HUES48 (cell line): ENCODE measurements around the gene TSPAN9.

Source experiments
- H3K27ac ChIP-seq: one replicate; pipeline ENCODE4 v1.7.0; 2013; ENCODE audit warnings: low read depth, low read length, inconsistent platforms
- H3K27me3 ChIP-seq: 2 replicates; pipeline ENCODE4 v1.6.1; 2013; ENCODE audit warnings: mild to moderate bottlenecking, low read length; ENCODE audit not compliant: control insufficient read depth, insufficient read depth
- H3K36me3 ChIP-seq: 2 replicates; pipeline ENCODE4 v1.6.1; 2013; ENCODE audit warnings: low read length; ENCODE audit not compliant: control insufficient read depth, insufficient read depth
- H3K4me1 ChIP-seq: 2 replicates; pipeline ENCODE4 v1.6.1; 2013; ENCODE audit warnings: mild to moderate bottlenecking, low read length; ENCODE audit not compliant: control insufficient read depth, insufficient read depth
- H3K4me3 ChIP-seq: 2 replicates; pipeline ENCODE4 v1.5.1; 2013; ENCODE audit warnings: mild to moderate bottlenecking, low read depth, low read length
- H3K9ac ChIP-seq: 2 replicates; pipeline ENCODE4 v1.6.1; 2013; ENCODE audit warnings: mild to moderate bottlenecking, low read depth, low read length, moderate library complexity
- H3K9me3 ChIP-seq: 2 replicates; pipeline ENCODE4 v1.6.1; 2013; ENCODE audit warnings: low read length; ENCODE audit not compliant: control insufficient read depth, insufficient read depth

The TSPAN9 gene

DNA sequence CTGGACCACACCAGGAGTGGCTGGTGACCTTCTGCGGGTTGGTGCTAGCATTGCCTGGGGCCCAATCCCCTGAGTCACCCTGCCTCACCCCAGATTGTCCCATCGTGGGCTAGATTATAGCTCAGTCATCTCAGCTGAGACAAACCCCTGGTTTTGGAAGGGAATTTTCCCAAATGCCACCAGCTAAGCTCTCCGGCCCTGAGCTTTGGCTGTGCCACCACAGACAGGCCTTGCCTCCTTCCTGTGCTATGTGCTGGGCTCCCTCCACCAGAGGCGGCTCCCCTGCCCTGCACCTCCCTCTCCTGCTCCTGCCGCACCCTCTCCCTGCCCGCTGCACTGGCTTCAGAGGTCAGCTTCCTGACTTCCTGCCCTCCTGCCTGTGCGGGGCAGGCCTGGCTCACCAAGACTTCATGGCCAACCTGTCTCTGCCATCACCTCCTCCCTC lies 196.3 kb downstream of the TSPAN9 start:
- Histone ChIP-seq H3K27ac (no peak overlapping the region), H3K36me3 (no peaks in the 10 kb centered on the region), H3K4me3 (no peak overlapping the region), H3K9ac (no peak overlapping the region), H3K4me1 (peaks cover 8% of the 10 kb centered on the region; the same call in 1 of the 2 replicates), H3K27me3 (no peaks in the 10 kb centered on the region), H3K9me3 (no peaks in the 10 kb centered on the region)

DNA sequence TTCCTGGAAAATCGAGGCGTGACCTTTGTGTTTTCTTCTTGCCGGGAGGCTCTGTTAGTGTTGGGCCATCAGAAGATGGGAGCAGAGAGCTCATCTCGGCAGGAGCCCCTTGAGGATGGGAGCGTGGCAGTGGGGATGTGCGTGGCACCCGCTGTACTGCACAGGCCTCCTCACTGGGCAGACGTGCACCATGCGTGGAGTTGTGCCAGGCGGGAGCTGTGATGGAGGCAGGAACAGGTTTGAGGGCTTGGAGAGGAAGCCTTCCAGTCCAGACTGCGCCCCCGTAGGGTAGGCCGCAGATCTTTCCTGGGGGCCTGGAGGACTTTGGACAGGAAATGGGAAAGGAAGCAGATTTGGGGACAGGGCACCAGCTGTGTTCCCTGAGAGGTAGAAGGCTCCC lies 197.5 kb downstream of the TSPAN9 start:
- no peak overlapping the region for H3K9ac ChIP-seq
- no peak overlapping the region for H3K4me3 ChIP-seq
- no peak overlapping the region for H3K27ac ChIP-seq
- H3K27me3 ChIP-seq: no peaks in the 10 kb centered on the region
- no peaks in the 10 kb centered on the region for H3K36me3 ChIP-seq
- no peaks in the 10 kb centered on the region for H3K9me3 ChIP-seq
- peaks cover 8% of the 10 kb centered on the region; the same call in 1 of the 2 replicates for H3K4me1 ChIP-seq

DNA sequence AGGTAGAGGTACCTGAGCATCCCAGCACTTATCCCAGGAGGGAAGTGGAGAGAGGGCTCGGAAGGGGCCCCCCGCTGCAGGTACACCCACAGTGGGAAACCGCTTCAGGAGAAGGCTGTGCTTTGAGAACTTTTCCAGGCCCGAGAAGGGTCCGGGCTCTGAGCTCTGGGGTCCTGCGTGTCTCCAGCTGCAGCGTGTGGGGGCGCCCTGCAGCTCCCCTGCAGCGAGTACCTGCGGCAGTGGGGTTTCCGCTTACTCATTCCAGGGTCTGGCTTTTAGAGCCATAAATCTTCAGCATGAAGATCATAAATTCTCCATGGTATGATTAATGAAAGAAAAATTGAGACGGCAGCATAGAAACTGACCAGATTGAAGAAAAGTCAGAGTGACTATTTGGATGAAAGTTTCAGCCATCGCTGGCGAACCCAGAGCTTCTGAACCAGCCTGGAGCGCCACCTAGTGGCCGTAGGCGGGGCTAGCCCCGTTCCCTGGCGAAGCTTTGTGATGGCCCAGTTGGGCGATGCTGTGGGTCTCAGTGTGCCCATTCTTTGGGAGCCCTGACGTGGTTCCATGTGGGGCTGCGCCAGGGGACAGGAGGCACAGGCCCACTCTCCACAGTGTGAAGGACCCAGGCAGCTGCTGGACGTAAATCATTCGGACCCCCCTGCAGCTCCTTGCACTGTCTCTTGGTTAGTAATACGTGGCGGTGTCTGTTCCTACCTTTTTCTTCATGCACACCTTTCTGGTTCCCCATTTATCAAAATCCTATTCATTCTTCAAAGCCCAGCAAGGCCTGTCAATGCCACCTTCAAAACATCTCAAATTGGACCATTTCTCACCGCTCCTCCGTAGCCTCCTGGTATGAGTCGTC lies 198.2 kb downstream of the TSPAN9 start:
- Histone ChIP-seq H3K9ac (no peak overlapping the region), H3K27ac (no peak overlapping the region), H3K36me3 (no peaks in the 10 kb centered on the region), H3K9me3 (no peaks in the 10 kb centered on the region), H3K4me3 (peak overlapping the region; percentile 36; the same call in 1 of the 2 replicates), H3K27me3 (no peaks in the 10 kb centered on the region), H3K4me1 (peaks cover 8% of the 10 kb centered on the region; the same call in 1 of the 2 replicates)

DNA sequence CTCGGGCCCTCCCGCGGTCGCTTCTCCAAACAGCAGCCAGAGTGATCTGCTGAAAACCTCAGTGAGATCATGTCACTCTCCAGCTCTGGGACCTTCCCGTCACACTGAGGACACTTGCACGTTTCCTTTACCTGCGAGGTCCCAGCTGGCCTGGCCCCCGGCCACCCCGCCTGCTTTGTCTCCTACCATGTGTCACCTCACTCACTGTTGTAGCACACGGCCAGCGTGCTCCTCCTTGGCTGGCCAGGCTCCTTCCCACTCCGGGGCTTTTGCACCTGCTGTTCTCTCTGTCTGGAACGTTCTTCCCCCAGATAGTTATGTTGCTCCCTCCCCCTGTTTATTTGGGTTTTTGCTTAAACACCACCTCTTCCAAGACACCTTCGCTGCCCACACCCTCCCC lies 199.0 kb downstream of the TSPAN9 start:
- H3K27me3 ChIP-seq: no peaks in the 10 kb centered on the region
- no peaks in the 10 kb centered on the region for H3K36me3 ChIP-seq
- H3K27ac ChIP-seq: no peak overlapping the region
- no peak overlapping the region for H3K4me3 ChIP-seq
- H3K4me1 ChIP-seq: peaks cover 6% of the 10 kb centered on the region; the same call in 1 of the 2 replicates
- no peaks in the 10 kb centered on the region for H3K9me3 ChIP-seq
- no peak overlapping the region for H3K9ac ChIP-seq

DNA sequence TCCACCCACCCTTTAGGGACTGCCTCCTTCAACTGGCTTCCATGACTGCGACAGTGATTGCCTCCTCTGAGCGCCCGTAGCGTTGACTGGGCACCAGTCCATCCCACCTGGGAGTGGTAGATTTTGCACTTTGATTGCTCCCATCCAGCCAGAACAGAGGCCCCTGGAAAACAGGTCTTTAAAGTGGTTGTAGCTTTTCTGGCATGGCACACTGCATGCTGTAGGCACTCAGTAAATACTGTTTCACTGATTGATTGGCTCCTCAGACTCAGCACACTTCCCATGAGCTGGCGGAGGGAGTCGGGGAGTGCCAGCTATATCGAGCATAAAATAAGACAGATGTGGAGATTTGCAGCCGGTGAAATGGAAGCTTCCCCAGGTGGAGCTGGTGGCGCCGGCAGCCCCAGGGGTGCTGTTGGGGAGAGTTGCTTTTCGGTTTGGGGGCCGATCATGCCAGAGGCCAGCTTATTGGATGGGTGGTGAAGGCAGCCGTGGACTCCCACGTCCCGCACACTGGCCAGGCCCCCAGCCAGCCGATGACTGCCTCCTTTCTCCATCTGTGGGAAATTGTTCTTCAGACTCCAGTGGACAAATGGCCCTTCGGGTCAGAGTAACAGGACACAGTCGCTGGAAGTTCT lies 200.2 kb downstream of the TSPAN9 start:
- Histone ChIP-seq H3K9ac (no peak overlapping the region), H3K27ac (no peak overlapping the region), H3K4me3 (no peak overlapping the region), H3K27me3 (no peaks in the 10 kb centered on the region), H3K9me3 (no peaks in the 10 kb centered on the region), H3K36me3 (no peaks in the 10 kb centered on the region), H3K4me1 (no peaks in the 10 kb centered on the region)

DNA sequence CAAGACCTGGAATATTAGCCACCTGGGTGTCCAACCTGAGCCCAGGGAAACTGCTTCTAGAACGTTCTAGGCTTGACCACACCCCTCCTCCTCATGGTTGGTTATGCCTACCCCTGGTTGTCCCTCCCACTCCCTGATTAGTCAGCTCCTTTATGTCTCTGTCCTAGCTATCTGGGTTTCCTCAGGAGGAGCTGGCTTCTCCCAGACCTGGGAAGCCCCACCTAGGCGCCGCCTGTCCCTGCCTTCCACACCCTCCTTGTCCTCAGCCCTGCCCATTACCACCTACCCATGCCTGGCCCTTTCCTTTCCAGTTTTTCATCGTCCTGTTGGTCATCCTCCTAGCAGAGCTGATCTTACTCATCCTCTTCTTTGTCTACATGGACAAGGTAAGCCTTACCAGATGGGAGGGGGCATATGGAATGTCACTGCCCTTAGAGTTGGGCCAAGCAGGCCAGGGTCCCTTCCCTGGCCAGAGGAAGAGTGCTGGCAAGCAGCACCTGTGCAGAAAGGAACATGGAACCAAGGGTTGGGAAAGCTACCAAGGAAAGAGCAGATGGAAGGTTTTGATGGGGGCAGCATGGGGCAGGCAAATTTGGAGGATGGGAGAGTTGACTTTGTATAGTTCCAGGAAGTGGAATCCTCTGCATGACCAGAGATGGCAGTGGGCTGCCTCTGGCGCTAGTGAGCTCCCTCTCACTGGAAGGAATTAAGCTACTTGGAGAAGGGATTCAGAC lies 201.7 kb downstream of the TSPAN9 start:
- Histone ChIP-seq H3K36me3 (no peaks in the 10 kb centered on the region), H3K27ac (no peak overlapping the region), H3K9ac (no peak overlapping the region), H3K4me1 (0 out of 2 replicates have a peak, but pooled peaks cover 3% of the 10 kb centered on the region), H3K9me3 (no peaks in the 10 kb centered on the region), H3K27me3 (no peaks in the 10 kb centered on the region), H3K4me3 (no peak overlapping the region)

DNA sequence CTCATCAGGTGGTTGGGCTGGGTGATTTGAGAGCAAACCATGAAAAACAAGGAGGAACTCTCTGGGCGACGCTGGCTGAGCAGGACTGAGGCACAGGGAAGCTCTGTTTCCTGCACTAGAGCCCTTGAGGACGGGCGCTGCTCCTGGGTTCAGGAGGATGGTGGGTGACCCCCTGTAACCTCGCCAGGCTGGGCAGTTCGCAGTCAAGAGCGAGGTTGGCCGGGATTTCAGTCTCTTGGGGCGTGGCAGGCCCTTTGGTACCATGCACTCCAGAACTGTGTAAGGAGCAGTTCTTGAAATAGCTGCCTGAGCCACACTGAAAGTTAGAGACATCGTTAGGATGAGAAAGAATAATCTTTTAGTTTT lies 202.2 kb downstream of the TSPAN9 start:
- Histone ChIP-seq H3K9me3 (no peaks in the 10 kb centered on the region), H3K4me3 (no peak overlapping the region), H3K27ac (no peak overlapping the region), H3K9ac (no peak overlapping the region), H3K27me3 (no peaks in the 10 kb centered on the region), H3K4me1 (peaks cover 8% of the 10 kb centered on the region; the same call in 1 of the 2 replicates), H3K36me3 (no peaks in the 10 kb centered on the region)

DNA sequence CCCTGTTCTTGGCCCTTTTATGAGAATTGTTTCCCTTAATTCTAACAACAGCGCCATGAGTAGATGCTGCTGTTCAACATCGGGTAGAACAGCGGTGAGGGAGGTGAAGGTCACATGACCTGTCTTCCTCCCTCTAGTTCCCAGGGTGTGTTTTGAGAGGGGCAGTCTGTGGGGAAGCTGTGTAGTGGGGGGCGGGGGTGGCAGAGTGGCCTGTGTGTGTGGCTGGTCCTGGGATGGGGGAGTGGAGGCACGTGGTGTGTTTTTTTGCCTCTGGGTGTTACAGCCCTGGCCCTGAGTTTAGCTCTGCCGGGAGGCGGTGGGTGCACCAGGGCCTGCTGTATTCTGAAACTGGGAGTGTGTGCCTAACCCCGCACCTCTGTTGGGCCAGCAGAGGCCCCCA lies 202.7 kb downstream of the TSPAN9 start:
- Histone ChIP-seq H3K9ac (no peak overlapping the region), H3K9me3 (no peaks in the 10 kb centered on the region), H3K27ac (no peak overlapping the region), H3K27me3 (no peaks in the 10 kb centered on the region), H3K4me3 (no peak overlapping the region), H3K4me1 (peaks cover 8% of the 10 kb centered on the region; the same call in 1 of the 2 replicates), H3K36me3 (no peaks in the 10 kb centered on the region)

DNA sequence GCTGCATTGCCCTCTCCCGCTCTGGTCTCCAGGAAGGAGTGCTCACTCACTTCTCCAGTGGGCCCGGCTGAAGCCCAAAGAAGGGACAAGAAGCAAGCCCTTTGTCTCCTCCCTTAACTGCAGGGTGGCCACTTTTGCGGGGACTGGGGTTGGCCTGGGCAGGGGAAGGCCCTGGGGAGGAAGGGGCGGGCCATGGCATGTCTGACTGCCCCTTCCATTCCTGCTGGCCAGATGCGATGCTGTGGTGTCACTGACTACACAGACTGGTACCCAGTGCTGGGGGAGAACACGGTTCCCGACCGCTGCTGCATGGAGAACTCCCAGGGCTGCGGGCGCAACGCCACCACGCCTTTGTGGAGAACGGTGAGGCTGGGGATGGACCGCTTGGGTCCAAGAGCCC lies 203.8 kb downstream of the TSPAN9 start:
- Histone ChIP-seq H3K4me1 (peaks cover 8% of the 10 kb centered on the region; the same call in 1 of the 2 replicates), H3K9me3 (no peaks in the 10 kb centered on the region), H3K4me3 (no peak overlapping the region), H3K36me3 (no peaks in the 10 kb centered on the region), H3K27me3 (no peaks in the 10 kb centered on the region), H3K27ac (no peak overlapping the region), H3K9ac (no peak overlapping the region)

DNA sequence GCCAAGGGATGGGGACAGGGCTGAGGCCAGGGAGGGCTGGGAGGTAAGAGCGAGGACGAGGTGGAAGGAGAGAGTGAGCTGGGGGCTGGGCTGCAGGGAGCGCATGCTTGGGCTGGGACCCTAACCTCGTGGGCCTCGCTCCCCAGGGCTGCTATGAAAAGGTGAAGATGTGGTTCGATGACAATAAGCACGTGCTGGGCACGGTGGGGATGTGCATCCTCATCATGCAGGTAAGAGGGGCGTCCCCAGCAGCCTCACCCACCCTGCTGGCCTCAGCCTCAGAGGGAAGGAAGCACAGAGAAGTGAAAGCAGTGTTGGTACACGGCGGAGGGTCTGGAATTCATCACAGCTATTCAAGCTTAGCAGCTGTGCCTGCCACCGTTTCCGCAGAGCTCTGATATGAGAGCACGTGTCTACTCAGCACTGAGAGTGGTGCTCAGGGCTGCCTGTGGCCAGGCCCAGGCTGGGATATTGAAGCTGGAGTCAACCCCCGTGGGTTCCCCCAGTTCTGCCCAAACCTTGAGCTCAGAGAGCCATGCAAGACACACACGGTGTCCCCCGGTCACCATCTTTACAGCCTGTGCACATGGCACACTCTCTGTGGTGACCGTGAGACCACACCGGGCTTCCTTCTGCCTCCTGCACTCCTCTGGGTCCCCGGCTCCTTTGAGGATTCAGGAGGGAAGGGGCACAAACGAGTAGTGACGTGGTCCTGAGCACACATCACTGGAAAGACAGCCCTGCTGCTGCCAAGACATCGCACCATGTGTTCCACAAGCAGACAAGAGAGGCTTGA lies 204.6 kb downstream of the TSPAN9 start:
- Histone ChIP-seq H3K27me3 (no peaks in the 10 kb centered on the region), H3K27ac (no peak overlapping the region), H3K9ac (no peak overlapping the region), H3K4me1 (peaks cover 8% of the 10 kb centered on the region; the same call in 1 of the 2 replicates), H3K4me3 (no peak overlapping the region), H3K36me3 (no peaks in the 10 kb centered on the region), H3K9me3 (no peaks in the 10 kb centered on the region)
